Thyroid gland (tissue), 4 donors: ENCODE results near the gene CITED1.

Experiments
- CTCF ChIP-seq, 6 experiments: fragments of 200-600 bp in 3 of 6; fragments of 450-650 bp in 3 of 6; sonication (generic) in 3 of 6; IDR thresholded peaks; one replicate each; pipeline ENCODE4 v1.5.1; 2016 to 2019; ENCODE audit warnings: antibody characterized with exemption in 6 of 6, mild to moderate bottlenecking in 2 of 6, inconsistent platforms in 1 of 6, moderate library complexity in 1 of 6
- POLR2A ChIP-seq, 2 donors: fragments of 450-650 bp; IDR thresholded peaks; one replicate each; pipeline ENCODE4 v1.6.1; 2017; ENCODE audit warnings: antibody characterized with exemption in 2 of 2, mild to moderate bottlenecking in 2 of 2, moderate library complexity in 1 of 2

DNA sequence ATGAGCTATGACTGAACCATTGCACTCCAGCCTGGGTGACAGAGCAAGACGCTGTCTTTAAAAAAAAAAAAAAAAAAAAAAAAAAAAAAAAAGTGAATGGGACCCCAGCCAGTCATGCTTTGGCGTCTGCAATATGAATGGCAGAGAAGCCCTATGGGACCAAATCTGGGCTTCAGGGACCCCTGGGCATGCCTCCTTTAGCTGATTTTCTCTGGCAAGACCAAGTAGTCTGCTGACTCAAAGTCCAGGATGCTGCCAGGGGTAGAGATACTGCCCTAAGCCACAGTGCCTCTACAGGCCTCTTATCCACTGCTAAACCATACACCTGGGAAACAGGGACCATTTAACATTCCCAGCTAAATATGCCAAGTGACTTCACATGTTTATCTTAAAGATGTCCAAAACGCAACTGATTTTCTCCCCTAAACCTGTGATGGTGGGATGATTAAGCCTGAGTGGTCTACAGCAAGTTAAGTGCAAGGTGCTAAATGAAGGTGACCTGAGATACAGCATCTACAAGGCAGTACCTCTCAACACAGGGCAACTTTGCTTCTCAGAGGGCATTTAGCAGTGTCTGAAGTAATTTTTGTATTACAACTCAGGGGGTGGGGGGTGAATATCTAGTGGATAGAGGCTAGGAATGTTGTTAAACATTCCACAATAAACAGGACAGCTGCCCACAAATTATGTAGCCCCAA is 34.5 kb downstream of the CITED1 start:
- TF ChIP-seq CTCF (IDR thresholded peaks at IDR 0.05) (no peak), POLR2A (IDR thresholded peaks at IDR 0.05) (no peak)
